Liver (tissue), 9 donors: ENCODE results near the gene NFATC1. TPM values are rescaled to one million over a fixed set of nuclear protein-coding genes. Genes with fewer than 3 reads are reported as not detected.

Experiments
- DNase-seq: peaks from one replicate; pipeline ENCODE4 v3.0.0-alpha.2; 2017; ENCODE audit warnings: low spot score
- H3K27ac ChIP-seq, 2 donors: one replicate each; pipeline ENCODE4 v1.7.0; 2013; ENCODE audit warnings: inconsistent platforms in 2 of 2, low read length in 2 of 2, control low read depth in 1 of 2, low read depth in 1 of 2, mild to moderate bottlenecking in 1 of 2
- H3K27me3 ChIP-seq, 4 donors: one replicate each; pipeline versions ENCODE4 v1.6.1 to v1.7.0; 2013; ENCODE audit warnings: low read length in 3 of 4, inconsistent platforms in 1 of 4, mild to moderate bottlenecking in 1 of 4, moderate library complexity in 1 of 4; ENCODE audit not compliant: control insufficient read depth in 4 of 4, insufficient read depth in 4 of 4
- H3K36me3 ChIP-seq, 4 donors: one replicate each; pipeline versions ENCODE4 v1.6.1 to v1.7.0; 2013; ENCODE audit warnings: low read length in 3 of 4, mild to moderate bottlenecking in 3 of 4, low read depth in 1 of 4, moderate library complexity in 1 of 4; ENCODE audit not compliant: control insufficient read depth in 4 of 4, insufficient read depth in 3 of 4
- H3K4me1 ChIP-seq, 4 donors: one replicate each; pipeline versions ENCODE4 v1.6.1 to v1.7.0; 2013; ENCODE audit warnings: low read length in 3 of 4, mild to moderate bottlenecking in 3 of 4, moderate library complexity in 1 of 4; ENCODE audit not compliant: control insufficient read depth in 4 of 4, insufficient read depth in 4 of 4
- H3K4me3 ChIP-seq, 3 donors: one replicate each; pipeline versions ENCODE4 v1.6.1 to v1.7.0; 2013; ENCODE audit warnings: low read length in 3 of 3, control low read depth in 1 of 3, low read depth in 1 of 3, mild to moderate bottlenecking in 1 of 3
- H3K9ac ChIP-seq, 2 donors: one replicate each; pipeline ENCODE4 v1.7.0; 2013; ENCODE audit warnings: low read length in 2 of 2, mild to moderate bottlenecking in 2 of 2, moderate library complexity in 2 of 2, control low read depth in 1 of 2, low read depth in 1 of 2
- H3K9me3 ChIP-seq, 4 donors: one replicate each; pipeline versions ENCODE4 v1.6.1 to v1.7.0; 2013; ENCODE audit warnings: low read length in 3 of 4; ENCODE audit not compliant: control insufficient read depth in 4 of 4
- ATF3 ChIP-seq: IDR thresholded peaks from 2 replicates; pipeline ENCODE4 v1.6.1; 2016; ENCODE audit warnings: antibody characterized with exemption
- EGR1 ChIP-seq, 2 donors: IDR thresholded peaks; 2 replicates each; pipeline ENCODE4 v1.6.1; 2016 to 2018; ENCODE audit warnings: antibody characterized with exemption in 2 of 2, low read depth in 2 of 2
- FOXA1 ChIP-seq: IDR thresholded peaks from 2 replicates; pipeline ENCODE4 v1.6.1; 2016; ENCODE audit warnings: antibody characterized with exemption
- FOXA2 ChIP-seq: IDR thresholded peaks from 2 replicates; pipeline ENCODE4 v1.6.1; 2016; ENCODE audit warnings: antibody characterized with exemption
- GABPA ChIP-seq, 2 donors: IDR thresholded peaks in 1 of 2; conservative IDR thresholded peaks in 1 of 2; 2 replicates each; pipeline ENCODE4 v1.6.1; 2016; ENCODE audit warnings: antibody characterized with exemption in 2 of 2, mild to moderate bottlenecking in 1 of 2, moderate library complexity in 1 of 2
- HNF4A ChIP-seq, 2 donors: conservative IDR thresholded peaks; 2 replicates each; pipeline ENCODE4 v1.6.1; 2016; ENCODE audit warnings: antibody characterized with exemption in 2 of 2, mild to moderate bottlenecking in 2 of 2
- HNF4G ChIP-seq: IDR thresholded peaks from 2 replicates; pipeline ENCODE4 v1.6.1; 2016; ENCODE audit warnings: antibody characterized with exemption
- JUND ChIP-seq, 2 donors: IDR thresholded peaks; 2 replicates each; pipeline ENCODE4 v1.6.1; 2016; ENCODE audit warnings: antibody characterized with exemption in 2 of 2
- NR2F2 ChIP-seq: IDR thresholded peaks from 2 replicates; pipeline ENCODE4 v1.6.1; 2016; ENCODE audit warnings: antibody characterized with exemption
- RAD21 ChIP-seq, 2 donors: IDR thresholded peaks; 2 replicates each; pipeline ENCODE4 v1.6.1; 2016; ENCODE audit warnings: antibody characterized with exemption in 2 of 2, mild to moderate bottlenecking in 2 of 2
- RXRA ChIP-seq, 2 donors: IDR thresholded peaks; 2 replicates each; pipeline ENCODE4 v1.6.1; 2017 to 2018; ENCODE audit warnings: antibody characterized with exemption in 2 of 2, mild to moderate bottlenecking in 1 of 2
- SP1 ChIP-seq: IDR thresholded peaks from 2 replicates; pipeline ENCODE4 v1.6.1; 2018; ENCODE audit warnings: antibody characterized with exemption, mild to moderate bottlenecking
- TAF1 ChIP-seq: conservative IDR thresholded peaks from 2 replicates; pipeline ENCODE4 v1.6.1; 2016; ENCODE audit warnings: antibody characterized with exemption, mild to moderate bottlenecking
- YY1 ChIP-seq: IDR thresholded peaks from 2 replicates; pipeline ENCODE4 v1.6.1; 2016; ENCODE audit warnings: antibody characterized with exemption, mild to moderate bottlenecking
- WGBS: extraction: QIAGEN DNeasy Blood & Tissue Kit; methylation state at CpG from one replicate; pipeline ENCODE4 v1.1.7; 2013; 5-methylcytosine and 5-hydroxymethylcytosine counted together
- polyA plus RNA-seq, 2 donors: library from polyadenylated mRNA; stranded (reverse) in 1 of 2; unstranded in 1 of 2; fragments of 200-250 nt in 1 of 2; fragments of >200 nt in 1 of 2; fragmentation: Nextera tagmentation in 1 of 2; extraction: Ambion mirVana in 1 of 2; gene quantifications; one replicate each; pipeline versions ENCODE4 v1.2.1 to v1.2.3, GENCODE V29; 2013 to 2015
- total RNA-seq, 2 donors: library from RNA; depleted of rRNA; stranded (reverse); fragments of >200 nt; gene quantifications; one replicate each; pipeline ENCODE4 v1.2.3, GENCODE V29; 2014
- TF ChIP-seq, protein P1 (sequence below): fragments of 150-350 bp; IDR thresholded peaks from 2 replicates; pipeline ENCODE4 v1.5.1; 2017; ENCODE audit warnings: improper control_type of control experiment, low read depth, low read length; ENCODE audit not compliant: missing input control
- TF ChIP-seq, protein P2 (sequence below): IDR thresholded peaks from 2 replicates; pipeline ENCODE4 v1.6.1; 2016; ENCODE audit warnings: antibody characterized with exemption
- TF ChIP-seq, protein P3 (sequence below): IDR thresholded peaks from 2 replicates; pipeline ENCODE4 v1.6.1; 2016; ENCODE audit warnings: antibody characterized with exemption, mild to moderate bottlenecking
- TF ChIP-seq, protein P4 (sequence below): IDR thresholded peaks from 2 replicates; pipeline ENCODE4 v1.6.1; 2016; ENCODE audit warnings: antibody characterized with exemption
- donor health status: healthy.
- donor health status: healthy.
- donor health status: healthy.
- donor health status: healthy.
- donor health status: healthy.

The NFATC1 gene
- total and polyA plus RNA-seq, 4 donors = 0.57 to 2.2 (median 1.3) TPM

- no peaks in the 10 kb centered on the region for H3K4me1 ChIP-seq
- no peak overlapping the region for H3K4me3 ChIP-seq
- H3K9me3 ChIP-seq = no peaks in the 10 kb centered on the region
- WGBS = 93% methylated on average over 19 of the region's 19 CpGs
- H3K36me3 ChIP-seq = peaks cover 0 to 5% (median 2%) of the 10 kb centered on the region in 4 donors
- no peak overlapping the region for H3K27ac ChIP-seq
- H3K9ac ChIP-seq = no peak overlapping the region
- TF ChIP-seq FOXA1 (no peak), EGR1 (IDR thresholded peaks at IDR 0.05; ENCODE audit: low read depth in 2 of 2) (no peak), SP1 (no peak), RAD21 (IDR thresholded peaks at IDR 0.05) (no peak), FOXA2 (no peak), JUND (IDR thresholded peaks at IDR 0.05) (no peak), GABPA (IDR thresholded peaks at IDR 0.05 in 1 of 2, conservative IDR thresholded peaks at IDR 0.05 in 1 of 2) (no peak), ATF3 (no peak), YY1 (no peak), NR2F2 (no peak), HNF4G (no peak), TAF1 (no peak), HNF4A (conservative IDR thresholded peaks at IDR 0.05) (no peak), RXRA (IDR thresholded peaks at IDR 0.05) (no peak)
- TF ChIP-seq, protein P1, sequence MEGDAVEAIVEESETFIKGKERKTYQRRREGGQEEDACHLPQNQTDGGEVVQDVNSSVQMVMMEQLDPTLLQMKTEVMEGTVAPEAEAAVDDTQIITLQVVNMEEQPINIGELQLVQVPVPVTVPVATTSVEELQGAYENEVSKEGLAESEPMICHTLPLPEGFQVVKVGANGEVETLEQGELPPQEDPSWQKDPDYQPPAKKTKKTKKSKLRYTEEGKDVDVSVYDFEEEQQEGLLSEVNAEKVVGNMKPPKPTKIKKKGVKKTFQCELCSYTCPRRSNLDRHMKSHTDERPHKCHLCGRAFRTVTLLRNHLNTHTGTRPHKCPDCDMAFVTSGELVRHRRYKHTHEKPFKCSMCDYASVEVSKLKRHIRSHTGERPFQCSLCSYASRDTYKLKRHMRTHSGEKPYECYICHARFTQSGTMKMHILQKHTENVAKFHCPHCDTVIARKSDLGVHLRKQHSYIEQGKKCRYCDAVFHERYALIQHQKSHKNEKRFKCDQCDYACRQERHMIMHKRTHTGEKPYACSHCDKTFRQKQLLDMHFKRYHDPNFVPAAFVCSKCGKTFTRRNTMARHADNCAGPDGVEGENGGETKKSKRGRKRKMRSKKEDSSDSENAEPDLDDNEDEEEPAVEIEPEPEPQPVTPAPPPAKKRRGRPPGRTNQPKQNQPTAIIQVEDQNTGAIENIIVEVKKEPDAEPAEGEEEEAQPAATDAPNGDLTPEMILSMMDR = no peak
- TF ChIP-seq, protein P2, sequence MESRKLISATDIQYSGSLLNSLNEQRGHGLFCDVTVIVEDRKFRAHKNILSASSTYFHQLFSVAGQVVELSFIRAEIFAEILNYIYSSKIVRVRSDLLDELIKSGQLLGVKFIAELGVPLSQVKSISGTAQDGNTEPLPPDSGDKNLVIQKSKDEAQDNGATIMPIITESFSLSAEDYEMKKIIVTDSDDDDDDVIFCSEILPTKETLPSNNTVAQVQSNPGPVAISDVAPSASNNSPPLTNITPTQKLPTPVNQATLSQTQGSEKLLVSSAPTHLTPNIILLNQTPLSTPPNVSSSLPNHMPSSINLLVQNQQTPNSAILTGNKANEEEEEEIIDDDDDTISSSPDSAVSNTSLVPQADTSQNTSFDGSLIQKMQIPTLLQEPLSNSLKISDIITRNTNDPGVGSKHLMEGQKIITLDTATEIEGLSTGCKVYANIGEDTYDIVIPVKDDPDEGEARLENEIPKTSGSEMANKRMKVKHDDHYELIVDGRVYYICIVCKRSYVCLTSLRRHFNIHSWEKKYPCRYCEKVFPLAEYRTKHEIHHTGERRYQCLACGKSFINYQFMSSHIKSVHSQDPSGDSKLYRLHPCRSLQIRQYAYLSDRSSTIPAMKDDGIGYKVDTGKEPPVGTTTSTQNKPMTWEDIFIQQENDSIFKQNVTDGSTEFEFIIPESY = no peak
- TF ChIP-seq, protein P3, sequence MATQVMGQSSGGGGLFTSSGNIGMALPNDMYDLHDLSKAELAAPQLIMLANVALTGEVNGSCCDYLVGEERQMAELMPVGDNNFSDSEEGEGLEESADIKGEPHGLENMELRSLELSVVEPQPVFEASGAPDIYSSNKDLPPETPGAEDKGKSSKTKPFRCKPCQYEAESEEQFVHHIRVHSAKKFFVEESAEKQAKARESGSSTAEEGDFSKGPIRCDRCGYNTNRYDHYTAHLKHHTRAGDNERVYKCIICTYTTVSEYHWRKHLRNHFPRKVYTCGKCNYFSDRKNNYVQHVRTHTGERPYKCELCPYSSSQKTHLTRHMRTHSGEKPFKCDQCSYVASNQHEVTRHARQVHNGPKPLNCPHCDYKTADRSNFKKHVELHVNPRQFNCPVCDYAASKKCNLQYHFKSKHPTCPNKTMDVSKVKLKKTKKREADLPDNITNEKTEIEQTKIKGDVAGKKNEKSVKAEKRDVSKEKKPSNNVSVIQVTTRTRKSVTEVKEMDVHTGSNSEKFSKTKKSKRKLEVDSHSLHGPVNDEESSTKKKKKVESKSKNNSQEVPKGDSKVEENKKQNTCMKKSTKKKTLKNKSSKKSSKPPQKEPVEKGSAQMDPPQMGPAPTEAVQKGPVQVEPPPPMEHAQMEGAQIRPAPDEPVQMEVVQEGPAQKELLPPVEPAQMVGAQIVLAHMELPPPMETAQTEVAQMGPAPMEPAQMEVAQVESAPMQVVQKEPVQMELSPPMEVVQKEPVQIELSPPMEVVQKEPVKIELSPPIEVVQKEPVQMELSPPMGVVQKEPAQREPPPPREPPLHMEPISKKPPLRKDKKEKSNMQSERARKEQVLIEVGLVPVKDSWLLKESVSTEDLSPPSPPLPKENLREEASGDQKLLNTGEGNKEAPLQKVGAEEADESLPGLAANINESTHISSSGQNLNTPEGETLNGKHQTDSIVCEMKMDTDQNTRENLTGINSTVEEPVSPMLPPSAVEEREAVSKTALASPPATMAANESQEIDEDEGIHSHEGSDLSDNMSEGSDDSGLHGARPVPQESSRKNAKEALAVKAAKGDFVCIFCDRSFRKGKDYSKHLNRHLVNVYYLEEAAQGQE = no peak
- TF ChIP-seq, protein P4, sequence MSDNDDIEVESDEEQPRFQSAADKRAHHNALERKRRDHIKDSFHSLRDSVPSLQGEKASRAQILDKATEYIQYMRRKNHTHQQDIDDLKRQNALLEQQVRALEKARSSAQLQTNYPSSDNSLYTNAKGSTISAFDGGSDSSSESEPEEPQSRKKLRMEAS = no peak
- DNase-seq = no peak
- H3K27me3 ChIP-seq = no peaks in the 10 kb centered on the region
These were observed 95.4 kb downstream of the NFATC1 start for GRCh38 chr18:79491081-79491551.
